HepG2 (cell line): Measurements from ENCODE around the gene KCNIP3. TPM values are rescaled to one million over a fixed set of nuclear protein-coding genes. Genes with fewer than 3 reads are reported as not detected.

ENCODE experiments used
- HNRNPLL ChIP-seq: fragments of 200-400 bp; formaldehyde crosslinking; IDR thresholded peaks from 2 replicates; pipeline ENCODE4 v1.6.1; 2017; ENCODE audit warnings: mild to moderate bottlenecking, low read depth, low read length; ENCODE audit not compliant: poor library complexity, severe bottlenecking
- MTA3 ChIP-seq: sonication (generic); formaldehyde crosslinking; IDR thresholded peaks from 2 replicates; pipeline ENCODE4 v1.4.0; 2020; ENCODE audit warnings: missing genetic modification reagents
- POLR2A ChIP-seq, 2 experiments: IDR thresholded peaks; 2 replicates each; pipeline ENCODE4 v1.6.1; 2011; ENCODE audit warnings: low read depth in 2 of 2, low read length in 2 of 2, mild to moderate bottlenecking in 1 of 2, moderate library complexity in 1 of 2; ENCODE audit not compliant: insufficient read depth in 1 of 2
- STAG1 ChIP-seq: sonication (generic); formaldehyde crosslinking; IDR thresholded peaks from 2 replicates; pipeline ENCODE4 v1.4.0; 2020; ENCODE audit warnings: missing genetic modification reagents
- TOPORS ChIP-seq: sonication (generic); formaldehyde crosslinking; IDR thresholded peaks from 2 replicates; pipeline ENCODE4 v1.8.0; 2023; ENCODE audit warnings: mild to moderate bottlenecking, missing genetic modification reagents
- XRCC5 ChIP-seq: fragments of 200-400 bp; formaldehyde crosslinking; optimal IDR thresholded peaks from 2 replicates; pipeline ENCODE3; 2017; ENCODE audit warnings: mild to moderate bottlenecking, low read length
- ZBTB42 ChIP-seq: sonication (generic); formaldehyde crosslinking; IDR thresholded peaks from 2 replicates; pipeline ENCODE4 v1.5.0; 2020; ENCODE audit warnings: mild to moderate bottlenecking, missing genetic modification reagents
- ZBTB7B ChIP-seq: sonication (generic); formaldehyde crosslinking; IDR thresholded peaks from 2 replicates; pipeline ENCODE4 v1.4.0; 2020; ENCODE audit warnings: missing genetic modification reagents
- ZEB1 ChIP-seq: IDR thresholded peaks from 2 replicates; pipeline ENCODE4 v1.6.1; 2012; ENCODE audit warnings: mild to moderate bottlenecking, low read depth, inconsistent platforms; ENCODE audit not compliant: insufficient replicate concordance
- ZFX ChIP-seq: sonication (generic); formaldehyde crosslinking; IDR thresholded peaks from 2 replicates; pipeline ENCODE4 v1.4.0; 2020; ENCODE audit warnings: mild to moderate bottlenecking, low read depth, missing genetic modification reagents, moderate library complexity
- ZFY ChIP-seq: sonication (generic); formaldehyde crosslinking; IDR thresholded peaks from 2 replicates; pipeline ENCODE4 v1.4.0; 2020; ENCODE audit warnings: missing genetic modification reagents
- ZNF709 ChIP-seq: sonication (generic); formaldehyde crosslinking; IDR thresholded peaks from 2 replicates; pipeline ENCODE4 v1.5.0; 2020; ENCODE audit warnings: mild to moderate bottlenecking, missing genetic modification reagents
- ZNF768 ChIP-seq: sonication (generic); formaldehyde crosslinking; IDR thresholded peaks from 2 replicates; pipeline ENCODE4 v1.4.0; 2020; ENCODE audit warnings: missing genetic modification reagents
- ZNF790 ChIP-seq: sonication (generic); formaldehyde crosslinking; IDR thresholded peaks from 2 replicates; pipeline ENCODE4 v1.8.0; 2022; ENCODE audit warnings: missing genetic modification reagents, mild to moderate bottlenecking, borderline replicate concordance
- ZSCAN21 ChIP-seq: sonication (generic); formaldehyde crosslinking; IDR thresholded peaks from 2 replicates; pipeline ENCODE4 v1.8.0; 2022; ENCODE audit warnings: mild to moderate bottlenecking, missing genetic modification reagents, moderate library complexity, borderline replicate concordance
- polyA plus RNA-seq, 8 experiments: library from polyadenylated mRNA; depleted of rRNA in 3 of 8; stranded (reverse) in 7 of 8; unstranded in 1 of 8; fragments of >200 nt; fragmentation: Illumina TruSeq in 4 of 8; extraction: Trizol in 4 of 8; gene quantifications; 2 replicates each; pipeline versions ENCODE4 v1.2.1 to v1.2.3, GENCODE V29; 2011 to 2016; ENCODE audit warnings: low read depth in 4 of 8, missing spikeins in 1 of 8, mixed read lengths in 1 of 8; ENCODE audit not compliant: insufficient read depth in 1 of 8
- total RNA-seq, 5 experiments: library from RNA; depleted of rRNA; stranded (reverse); fragments of >200 nt; fragmentation: Illumina TruSeq; extraction: Trizol; gene quantifications; 2 replicates each; pipeline ENCODE4 v1.2.3, GENCODE V29; 2016; ENCODE audit warnings: low read depth in 1 of 5
- TF ChIP-seq, protein P1 (sequence below): sonication (generic); formaldehyde crosslinking; IDR thresholded peaks from 2 replicates; pipeline ENCODE4 v1.4.0; 2020; ENCODE audit warnings: missing genetic modification reagents, low read depth, mild to moderate bottlenecking, borderline replicate concordance
- TF ChIP-seq, protein P2 (sequence below): sonication (generic); formaldehyde crosslinking; IDR thresholded peaks from 2 replicates; pipeline ENCODE4 v1.8.1; 2023; ENCODE audit warnings: mild to moderate bottlenecking, missing genetic modification reagents
- TF ChIP-seq, protein P3 (sequence below): sonication (generic); formaldehyde crosslinking; IDR thresholded peaks from 2 replicates; pipeline ENCODE4 v1.4.0; 2020; ENCODE audit warnings: missing genetic modification reagents
- TF ChIP-seq, protein P4 (sequence below): sonication (generic); formaldehyde crosslinking; IDR thresholded peaks from 2 replicates; pipeline ENCODE4 v1.5.1; 2020; ENCODE audit warnings: missing genetic modification reagents, mild to moderate bottlenecking, borderline replicate concordance

The KCNIP3 gene
- total and polyA plus RNA-seq, 2 of the 13 experiments (the other 11 are each of a cell fraction or from before 2014, with no cell fraction given): not detected

DNA sequence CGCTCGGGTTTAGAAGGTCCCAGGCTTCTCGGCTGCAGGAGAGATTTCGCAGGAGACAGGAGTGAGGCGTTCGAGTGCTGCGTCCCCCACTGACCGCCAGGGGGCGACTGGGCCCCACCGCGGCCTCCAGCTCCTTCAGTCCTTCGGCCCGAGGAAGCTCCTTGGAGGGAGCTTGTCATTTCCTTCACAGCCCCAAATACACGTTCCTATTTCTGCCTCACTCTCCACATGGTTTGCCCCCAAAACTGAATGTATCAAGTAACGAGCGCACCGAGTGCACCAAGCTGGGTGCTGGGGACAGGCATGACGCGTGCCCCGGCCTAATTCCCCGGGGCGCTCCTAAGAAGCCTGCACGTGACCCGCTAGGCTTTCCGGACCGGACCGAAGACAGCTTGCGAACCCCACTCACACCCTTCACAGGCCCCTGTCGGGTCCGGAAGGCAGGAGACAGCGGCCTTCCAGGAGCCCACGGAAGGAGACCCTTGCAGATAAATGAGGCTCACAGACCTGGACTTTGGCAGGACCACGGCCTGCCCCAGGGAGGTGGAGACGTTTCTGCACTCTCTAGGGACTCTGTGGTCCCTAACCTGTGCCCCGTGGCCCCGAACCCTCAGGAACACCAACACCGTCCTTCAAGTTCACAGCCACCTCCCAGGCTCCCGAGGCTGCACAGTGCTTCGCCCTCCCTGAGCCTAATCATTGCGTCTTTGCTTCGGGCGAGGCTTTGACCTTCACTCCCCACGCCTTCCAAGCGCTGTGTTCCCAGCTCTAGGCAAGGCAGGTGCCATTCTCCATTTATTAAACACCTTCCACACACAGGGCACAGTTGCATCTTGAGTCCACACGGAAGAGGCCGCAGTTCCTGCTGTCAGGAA is 92.3 kb downstream of the KCNIP3 start (continued):
- TF ChIP-seq, protein P1, sequence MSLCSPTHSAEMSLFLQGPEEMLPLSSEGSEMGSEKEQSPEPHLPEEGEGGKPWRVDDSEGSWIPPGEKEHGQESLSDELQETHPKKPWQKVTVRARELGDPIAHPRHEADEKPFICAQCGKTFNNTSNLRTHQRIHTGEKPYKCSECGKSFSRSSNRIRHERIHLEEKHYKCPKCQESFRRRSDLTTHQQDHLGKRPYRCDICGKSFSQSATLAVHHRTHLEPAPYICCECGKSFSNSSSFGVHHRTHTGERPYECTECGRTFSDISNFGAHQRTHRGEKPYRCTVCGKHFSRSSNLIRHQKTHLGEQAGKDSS (CRISPR knock-in tag): peak; percentile 59; the same call in 1 of the 2 replicates
- TF ChIP-seq XRCC5: peak; percentile 46
- 0 out of 2 replicates have a peak, but pooled peaks have one; percentile 27 for TF ChIP-seq ZNF768 (CRISPR knock-in tag)
- TF ChIP-seq ZNF709 (CRISPR knock-in tag): no peak
- peak; percentile 55 for TF ChIP-seq ZFY (CRISPR knock-in tag)
- TF ChIP-seq POLR2A (IDR thresholded peaks at IDR 0.05; ENCODE audit: insufficient read depth in 1 of 2, low read depth in 2 of 2, low read length in 2 of 2): no peak
- no peak for TF ChIP-seq ZEB1
- TF ChIP-seq, protein P2, sequence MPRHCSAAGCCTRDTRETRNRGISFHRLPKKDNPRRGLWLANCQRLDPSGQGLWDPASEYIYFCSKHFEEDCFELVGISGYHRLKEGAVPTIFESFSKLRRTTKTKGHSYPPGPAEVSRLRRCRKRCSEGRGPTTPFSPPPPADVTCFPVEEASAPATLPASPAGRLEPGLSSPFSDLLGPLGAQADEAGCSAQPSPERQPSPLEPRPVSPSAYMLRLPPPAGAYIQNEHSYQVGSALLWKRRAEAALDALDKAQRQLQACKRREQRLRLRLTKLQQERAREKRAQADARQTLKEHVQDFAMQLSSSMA (CRISPR knock-in tag): no peak
- no peak for TF ChIP-seq MTA3 (CRISPR knock-in tag)
- 0 out of 2 replicates have a peak, but pooled peaks have one; percentile 28 for TF ChIP-seq ZBTB42 (CRISPR knock-in tag)
- TF ChIP-seq, protein P3, sequence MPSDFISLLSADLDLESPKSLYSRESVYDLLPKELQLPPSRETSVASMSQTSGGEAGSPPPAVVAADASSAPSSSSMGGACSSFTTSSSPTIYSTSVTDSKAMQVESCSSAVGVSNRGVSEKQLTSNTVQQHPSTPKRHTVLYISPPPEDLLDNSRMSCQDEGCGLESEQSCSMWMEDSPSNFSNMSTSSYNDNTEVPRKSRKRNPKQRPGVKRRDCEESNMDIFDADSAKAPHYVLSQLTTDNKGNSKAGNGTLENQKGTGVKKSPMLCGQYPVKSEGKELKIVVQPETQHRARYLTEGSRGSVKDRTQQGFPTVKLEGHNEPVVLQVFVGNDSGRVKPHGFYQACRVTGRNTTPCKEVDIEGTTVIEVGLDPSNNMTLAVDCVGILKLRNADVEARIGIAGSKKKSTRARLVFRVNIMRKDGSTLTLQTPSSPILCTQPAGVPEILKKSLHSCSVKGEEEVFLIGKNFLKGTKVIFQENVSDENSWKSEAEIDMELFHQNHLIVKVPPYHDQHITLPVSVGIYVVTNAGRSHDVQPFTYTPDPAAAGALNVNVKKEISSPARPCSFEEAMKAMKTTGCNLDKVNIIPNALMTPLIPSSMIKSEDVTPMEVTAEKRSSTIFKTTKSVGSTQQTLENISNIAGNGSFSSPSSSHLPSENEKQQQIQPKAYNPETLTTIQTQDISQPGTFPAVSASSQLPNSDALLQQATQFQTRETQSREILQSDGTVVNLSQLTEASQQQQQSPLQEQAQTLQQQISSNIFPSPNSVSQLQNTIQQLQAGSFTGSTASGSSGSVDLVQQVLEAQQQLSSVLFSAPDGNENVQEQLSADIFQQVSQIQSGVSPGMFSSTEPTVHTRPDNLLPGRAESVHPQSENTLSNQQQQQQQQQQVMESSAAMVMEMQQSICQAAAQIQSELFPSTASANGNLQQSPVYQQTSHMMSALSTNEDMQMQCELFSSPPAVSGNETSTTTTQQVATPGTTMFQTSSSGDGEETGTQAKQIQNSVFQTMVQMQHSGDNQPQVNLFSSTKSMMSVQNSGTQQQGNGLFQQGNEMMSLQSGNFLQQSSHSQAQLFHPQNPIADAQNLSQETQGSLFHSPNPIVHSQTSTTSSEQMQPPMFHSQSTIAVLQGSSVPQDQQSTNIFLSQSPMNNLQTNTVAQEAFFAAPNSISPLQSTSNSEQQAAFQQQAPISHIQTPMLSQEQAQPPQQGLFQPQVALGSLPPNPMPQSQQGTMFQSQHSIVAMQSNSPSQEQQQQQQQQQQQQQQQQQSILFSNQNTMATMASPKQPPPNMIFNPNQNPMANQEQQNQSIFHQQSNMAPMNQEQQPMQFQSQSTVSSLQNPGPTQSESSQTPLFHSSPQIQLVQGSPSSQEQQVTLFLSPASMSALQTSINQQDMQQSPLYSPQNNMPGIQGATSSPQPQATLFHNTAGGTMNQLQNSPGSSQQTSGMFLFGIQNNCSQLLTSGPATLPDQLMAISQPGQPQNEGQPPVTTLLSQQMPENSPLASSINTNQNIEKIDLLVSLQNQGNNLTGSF (CRISPR knock-in tag): no peak
- no peak for TF ChIP-seq ZSCAN21
- TF ChIP-seq ZFX (CRISPR knock-in tag): peak; percentile 56; the same call in 1 of the 2 replicates
- TF ChIP-seq, protein P4, sequence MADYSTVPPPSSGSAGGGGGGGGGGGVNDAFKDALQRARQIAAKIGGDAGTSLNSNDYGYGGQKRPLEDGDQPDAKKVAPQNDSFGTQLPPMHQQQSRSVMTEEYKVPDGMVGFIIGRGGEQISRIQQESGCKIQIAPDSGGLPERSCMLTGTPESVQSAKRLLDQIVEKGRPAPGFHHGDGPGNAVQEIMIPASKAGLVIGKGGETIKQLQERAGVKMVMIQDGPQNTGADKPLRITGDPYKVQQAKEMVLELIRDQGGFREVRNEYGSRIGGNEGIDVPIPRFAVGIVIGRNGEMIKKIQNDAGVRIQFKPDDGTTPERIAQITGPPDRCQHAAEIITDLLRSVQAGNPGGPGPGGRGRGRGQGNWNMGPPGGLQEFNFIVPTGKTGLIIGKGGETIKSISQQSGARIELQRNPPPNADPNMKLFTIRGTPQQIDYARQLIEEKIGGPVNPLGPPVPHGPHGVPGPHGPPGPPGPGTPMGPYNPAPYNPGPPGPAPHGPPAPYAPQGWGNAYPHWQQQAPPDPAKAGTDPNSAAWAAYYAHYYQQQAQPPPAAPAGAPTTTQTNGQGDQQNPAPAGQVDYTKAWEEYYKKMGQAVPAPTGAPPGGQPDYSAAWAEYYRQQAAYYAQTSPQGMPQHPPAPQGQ (CRISPR knock-in tag): no peak
- 0 out of 2 replicates have a peak, but pooled peaks have one; percentile 17 for TF ChIP-seq ZBTB7B (CRISPR knock-in tag)
- TF ChIP-seq HNRNPLL: peak; percentile 44
- TF ChIP-seq TOPORS (CRISPR knock-in tag): no peak
- no peak for TF ChIP-seq ZNF790 (CRISPR knock-in tag)
- peak; percentile 77 for TF ChIP-seq STAG1 (CRISPR knock-in tag)
